ENCODE data around the gene USP25. TPM values are rescaled to one million over a fixed set of nuclear protein-coding genes. Genes with fewer than 3 reads are reported as not detected.
A peak's percentile ranks its signal among the peaks of the same experiment; 100 is the strongest.

The USP25 gene
- total and polyA plus RNA-seq, 8 donors = 37.2 to 51.9 (median 44.9) TPM

GRCh38 chr21:15823486-15824150 lies 93.8 kb downstream of the USP25 start:
- intact Hi-C loops (cut with DNase I) = no loop called here
- ATAC-seq (no peak), DNase-seq (no peak)
- peaks cover 4 to 6% of the 10 kb centered on the region in 2 donors for H3K4me1 ChIP-seq
- no peak overlapping the region for H3K4me3 ChIP-seq
- TF ChIP-seq, protein P1, sequence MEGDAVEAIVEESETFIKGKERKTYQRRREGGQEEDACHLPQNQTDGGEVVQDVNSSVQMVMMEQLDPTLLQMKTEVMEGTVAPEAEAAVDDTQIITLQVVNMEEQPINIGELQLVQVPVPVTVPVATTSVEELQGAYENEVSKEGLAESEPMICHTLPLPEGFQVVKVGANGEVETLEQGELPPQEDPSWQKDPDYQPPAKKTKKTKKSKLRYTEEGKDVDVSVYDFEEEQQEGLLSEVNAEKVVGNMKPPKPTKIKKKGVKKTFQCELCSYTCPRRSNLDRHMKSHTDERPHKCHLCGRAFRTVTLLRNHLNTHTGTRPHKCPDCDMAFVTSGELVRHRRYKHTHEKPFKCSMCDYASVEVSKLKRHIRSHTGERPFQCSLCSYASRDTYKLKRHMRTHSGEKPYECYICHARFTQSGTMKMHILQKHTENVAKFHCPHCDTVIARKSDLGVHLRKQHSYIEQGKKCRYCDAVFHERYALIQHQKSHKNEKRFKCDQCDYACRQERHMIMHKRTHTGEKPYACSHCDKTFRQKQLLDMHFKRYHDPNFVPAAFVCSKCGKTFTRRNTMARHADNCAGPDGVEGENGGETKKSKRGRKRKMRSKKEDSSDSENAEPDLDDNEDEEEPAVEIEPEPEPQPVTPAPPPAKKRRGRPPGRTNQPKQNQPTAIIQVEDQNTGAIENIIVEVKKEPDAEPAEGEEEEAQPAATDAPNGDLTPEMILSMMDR (IDR thresholded peaks at IDR 0.05) = no peak
- H3K27me3 ChIP-seq = no peaks in the 10 kb centered on the region
- no peaks in the 10 kb centered on the region for H3K9me3 ChIP-seq
- H3K27ac ChIP-seq = no peak overlapping the region
- peaks cover 0 to 18% of the 10 kb centered on the region in 2 donors for H3K36me3 ChIP-seq

DNA sequence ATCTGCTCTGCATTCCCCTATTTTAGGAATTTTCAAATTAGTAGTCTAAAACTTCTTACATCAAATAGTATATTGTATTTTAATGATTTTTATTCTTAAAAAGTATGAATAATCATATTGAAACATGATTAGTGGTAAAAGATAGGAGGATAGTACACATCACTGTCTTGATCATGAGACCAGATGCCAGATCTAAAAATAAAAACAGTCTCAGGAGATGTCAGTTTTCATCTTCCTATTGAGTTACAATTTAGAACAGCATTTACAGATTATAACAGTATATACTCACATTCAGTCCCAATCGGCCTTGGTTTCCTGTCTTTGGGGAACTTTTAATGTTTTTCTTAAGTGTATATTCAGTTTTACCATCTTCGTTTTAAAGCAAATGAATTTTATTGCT lies 95.9 kb downstream of the USP25 start:
- intact Hi-C loops (cut with DNase I) = loop anchor here in 1 of 2 donors (5.0 kb wide), 1 partner anchor 98 kb away; the partner anchor contains the start of gene USP25
- H3K4me3 ChIP-seq = no peak overlapping the region
- no peak for DNase-seq
- no peaks in the 10 kb centered on the region for H3K27me3 ChIP-seq
- H3K27ac ChIP-seq = no peak overlapping the region
- no peak for ATAC-seq
- peaks cover 0 to 13% of the 10 kb centered on the region in 2 donors for H3K36me3 ChIP-seq
- TF ChIP-seq, protein P1 (IDR thresholded peaks at IDR 0.05) = no peak
- H3K9me3 ChIP-seq = no peaks in the 10 kb centered on the region
- H3K4me1 ChIP-seq = peaks cover 0 to 6% of the 10 kb centered on the region in 2 donors

DNA sequence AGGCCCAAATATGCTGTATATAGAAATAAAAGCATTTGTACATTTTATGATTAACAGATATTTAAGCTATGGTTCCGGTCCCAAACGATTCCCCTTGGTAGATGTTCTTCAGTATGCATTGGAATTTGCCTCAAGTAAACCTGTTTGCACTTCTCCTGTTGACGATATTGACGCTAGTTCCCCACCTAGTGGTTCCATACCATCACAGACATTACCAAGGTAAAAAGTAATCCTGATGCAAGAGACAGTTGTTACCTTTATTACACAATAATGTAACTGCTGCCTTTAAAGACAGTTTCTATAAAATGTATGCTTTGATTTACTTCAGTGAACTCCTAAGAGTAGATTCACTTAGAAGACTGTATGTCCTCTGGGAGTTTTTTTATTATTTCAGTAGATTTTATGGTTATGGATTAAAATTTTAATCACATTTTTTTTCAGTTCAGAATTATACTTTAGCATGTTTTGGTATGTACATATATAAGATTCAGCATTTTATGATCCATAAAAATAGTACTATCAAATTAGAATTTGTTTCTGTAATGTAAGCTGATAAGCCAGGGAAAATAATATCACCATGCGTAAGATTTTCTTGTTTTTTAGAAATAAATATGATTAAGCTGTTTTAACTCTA lies 96.5 kb downstream of the USP25 start:
- peak; percentile 92 for ATAC-seq
- intact Hi-C loops (cut with DNase I) = loop anchor here in 1 of 2 donors (5.0 kb wide), 1 partner anchor 99 kb away; the partner anchor contains the start of gene USP25
- H3K27me3 ChIP-seq = no peaks in the 10 kb centered on the region
- no peaks in the 10 kb centered on the region for H3K9me3 ChIP-seq
- peaks cover 0 to 17% of the 10 kb centered on the region in 2 donors for H3K36me3 ChIP-seq
- H3K4me1 ChIP-seq = peaks cover 0 to 6% of the 10 kb centered on the region in 2 donors
- H3K4me3 ChIP-seq = no peak overlapping the region
- TF ChIP-seq, protein P1 (IDR thresholded peaks at IDR 0.05) = peak; percentile 47 to 57
- no peak overlapping the region for H3K27ac ChIP-seq
- DNase-seq = peak in 1 of 4 donors; percentile 33

- no peak for DNase-seq
- Histone ChIP-seq H3K36me3 (peaks cover 0 to 24% of the 10 kb centered on the region in 2 donors), H3K27me3 (no peaks in the 10 kb centered on the region), H3K4me1 (peaks cover 0 to 6% of the 10 kb centered on the region in 2 donors), H3K4me3 (no peak overlapping the region), H3K9me3 (no peaks in the 10 kb centered on the region), H3K27ac (no peak overlapping the region)
- intact Hi-C loops (cut with DNase I) = loop anchor here in 1 of 2 donors (5.0 kb wide), 1 partner anchor 100 kb away; the partner anchor contains the start of gene USP25
- TF ChIP-seq, protein P1 (IDR thresholded peaks at IDR 0.05) = no peak
- ATAC-seq = no peak
Observed at GRCh38 chr21:15826908-15827601, 97.3 kb downstream of the USP25 start.

DNA sequence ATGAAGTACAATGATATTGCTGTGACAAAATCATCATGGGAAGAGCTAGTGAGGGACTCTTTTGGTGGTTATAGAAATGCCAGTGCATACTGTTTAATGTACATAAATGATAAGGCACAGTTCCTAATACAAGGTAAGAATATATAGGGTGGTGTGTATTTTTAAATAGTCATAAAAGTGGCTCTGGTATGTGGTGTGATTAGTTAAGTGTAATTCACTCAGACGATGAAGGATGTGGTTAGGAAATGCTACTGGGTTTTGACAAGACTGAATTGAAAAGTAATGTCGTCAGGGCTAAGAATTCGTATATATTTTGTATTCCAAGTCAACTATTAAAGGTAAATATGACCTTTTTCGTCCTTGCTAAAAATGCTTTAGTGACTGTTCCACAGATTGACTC lies 101.7 kb downstream of the USP25 start:
- DNase-seq = no peak
- peaks cover 0 to under 1% of the 10 kb centered on the region in 2 donors for H3K4me1 ChIP-seq
- H3K27me3 ChIP-seq = no peaks in the 10 kb centered on the region
- intact Hi-C loops (cut with DNase I) = no loop called here
- no peak overlapping the region for H3K27ac ChIP-seq
- TF ChIP-seq, protein P1 (IDR thresholded peaks at IDR 0.05) = no peak
- no peaks in the 10 kb centered on the region for H3K9me3 ChIP-seq
- H3K4me3 ChIP-seq = no peak overlapping the region
- peaks cover 0 to 39% of the 10 kb centered on the region in 2 donors for H3K36me3 ChIP-seq
- no peak for ATAC-seq

All from left lung (tissue), 10 donors.